Measurements from ENCODE around the gene CPT1B. TPM values are rescaled to one million over a fixed set of nuclear protein-coding genes. Genes with fewer than 3 reads are reported as not detected.
A peak's percentile ranks its signal among the peaks of the same experiment; 100 is the strongest.

CPT1B gene
- total and polyA plus RNA-seq, 2 donors (not counting 1 experiment from before 2014, with no cell fraction given) = 55.0 to 109 TPM

GRCh38 chr22:50536226-50536625 lies 42.0 kb downstream of the CPT1B start:
- Histone ChIP-seq H3K27ac (ENCODE audit: low read length in 2 of 2) (peak overlapping the region in 1 of 2 donors; percentile 96), H3K4me2 (replicated peaks; ENCODE audit: low read depth, low read length, poor library complexity, severe bottlenecking) (no peak overlapping the region), H3K9me3 (ENCODE audit: control extremely low read depth in 1 of 3, control insufficient read depth in 2 of 3, insufficient read depth in 1 of 3, low read length in 2 of 3) (no peaks in the 10 kb centered on the region), H3K79me2 (ENCODE audit: control insufficient read depth, insufficient read depth, low read length) (peaks cover 14% of the 10 kb centered on the region), H2AFZ (ENCODE audit: insufficient read depth, low read depth, low read length, poor library complexity, severe bottlenecking) (no peak overlapping the region), H3K4me3 (ENCODE audit: control extremely low read depth in 1 of 5, extremely low read depth in 1 of 5, insufficient read depth in 1 of 5, low read depth in 2 of 5, low read length in 4 of 5) (no peak overlapping the region), H3K9ac (ENCODE audit: low read length) (no peak overlapping the region), H3K36me3 (replicated peaks in 1 of 2; ENCODE audit: control extremely low read depth in 1 of 2, control insufficient read depth in 1 of 2, extremely low read depth in 1 of 2, insufficient read depth in 2 of 2, low read length in 1 of 2) (no peaks in the 10 kb centered on the region), H3K4me1 (ENCODE audit: control insufficient read depth in 2 of 2, insufficient read depth in 2 of 2, low read length in 2 of 2) (peaks cover 44 to 67% of the 10 kb centered on the region in 2 donors), H4K20me1 (ENCODE audit: control insufficient read depth, insufficient read depth, low read length, poor library complexity, severe bottlenecking) (no peaks in the 10 kb centered on the region), H3K27me3 (replicated peaks in 1 of 4; ENCODE audit: control extremely low read depth in 1 of 4, control insufficient read depth in 3 of 4, insufficient read depth in 4 of 4, low read length in 3 of 4) (no peaks in the 10 kb centered on the region)
- Mint-ChIP-seq H3K27me3 (no peaks in the 10 kb centered on the region), H3K9me3 (ENCODE audit: insufficient read depth) (no peaks in the 10 kb centered on the region), H3K4me3 (no peak overlapping the region), H3K4me1 (peaks cover 58% of the 10 kb centered on the region), H3K27ac (peak overlapping the region; percentile 46)
- intact Hi-C loops (cut with micrococcal nuclease) = no loop called here
- DNase-seq (no peak), ATAC-seq (ENCODE audit: low read depth) (no peak)
- ChIA-PET POLR2A (no interaction called here), CTCF (interaction anchor here (0.8 to 6.0 kb wide), 3 partner anchors 9 to 64 kb away, joined by 3 to 81 read pairs (median 13); partner anchors contain the start of genes SCO2 and TYMP)
- 91% methylated on average over 2 of the region's 3 CpGs for WGBS (ENCODE audit: insufficient coverage)
- TF ChIP-seq EZH2 (IDR thresholded peaks at IDR 0.05; ENCODE audit: borderline replicate concordance, insufficient read depth, low read depth, low read length, poor library complexity, severe bottlenecking) (no peak), CTCF (IDR thresholded peaks at IDR 0.05) (no peak)

GRCh38 chr22:50535113-50535512 lies 43.1 kb downstream of the CPT1B start:
- DNase-seq (peak; percentile 52), ATAC-seq (ENCODE audit: low read depth) (no peak)
- peak overlapping the region; percentile 49 for H3K4me3 Mint-ChIP-seq
- POLR2A ChIA-PET = interaction anchor here (0.6 to 1.7 kb wide), 5 partner anchors 10 to 294 kb away, joined by 3 to 13 read pairs (median 5); partner anchors contain the start of gene SCO2
- no peaks in the 10 kb centered on the region for H3K27me3 Mint-ChIP-seq
- intact Hi-C loops (cut with micrococcal nuclease) = no loop called here
- Histone ChIP-seq H3K36me3 (replicated peaks in 1 of 2; ENCODE audit: control extremely low read depth in 1 of 2, control insufficient read depth in 1 of 2, extremely low read depth in 1 of 2, insufficient read depth in 2 of 2, low read length in 1 of 2) (no peaks in the 10 kb centered on the region), H3K9me3 (ENCODE audit: control extremely low read depth in 1 of 3, control insufficient read depth in 2 of 3, insufficient read depth in 1 of 3, low read length in 2 of 3) (peaks cover 0 to 2% (median 0%) of the 10 kb centered on the region in 3 donors), H3K27me3 (replicated peaks in 1 of 4; ENCODE audit: control extremely low read depth in 1 of 4, control insufficient read depth in 3 of 4, insufficient read depth in 4 of 4, low read length in 3 of 4) (no peaks in the 10 kb centered on the region), H3K79me2 (ENCODE audit: control insufficient read depth, insufficient read depth, low read length) (peaks cover 17% of the 10 kb centered on the region), H4K20me1 (ENCODE audit: control insufficient read depth, insufficient read depth, low read length, poor library complexity, severe bottlenecking) (no peaks in the 10 kb centered on the region), H3K4me2 (replicated peaks; ENCODE audit: low read depth, low read length, poor library complexity, severe bottlenecking) (peak overlapping the region; percentile 37), H3K9ac (ENCODE audit: low read length) (no peak overlapping the region), H2AFZ (ENCODE audit: insufficient read depth, low read depth, low read length, poor library complexity, severe bottlenecking) (no peak overlapping the region), H3K4me3 (ENCODE audit: control extremely low read depth in 1 of 5, extremely low read depth in 1 of 5, insufficient read depth in 1 of 5, low read depth in 2 of 5, low read length in 4 of 5) (peak overlapping the region in 1 of 5 experiments; percentile 21), H3K4me1 (ENCODE audit: control insufficient read depth in 2 of 2, insufficient read depth in 2 of 2, low read length in 2 of 2) (peaks cover 32 to 62% of the 10 kb centered on the region in 2 donors), H3K27ac (ENCODE audit: low read length in 2 of 2) (peak overlapping the region in 1 of 2 donors; percentile 64)
- no peak for TF ChIP-seq CTCF (IDR thresholded peaks at IDR 0.05)
- TF ChIP-seq EZH2 (IDR thresholded peaks at IDR 0.05; ENCODE audit: borderline replicate concordance, insufficient read depth, low read depth, low read length, poor library complexity, severe bottlenecking) = no peak
- peak overlapping the region; percentile 99 for H3K27ac Mint-ChIP-seq
- peaks cover 49% of the 10 kb centered on the region for H3K4me1 Mint-ChIP-seq
- 86% methylated on average over 1 of the region's 8 CpGs for whole genome bisulfite sequencing (ENCODE audit: insufficient coverage)
- no peaks in the 10 kb centered on the region for H3K9me3 Mint-ChIP-seq (ENCODE audit: insufficient read depth)
- CTCF ChIA-PET = interaction anchor here (0.7 to 3.4 kb wide), 4 partner anchors 9 to 30 kb away, joined by 4 to 13 read pairs (median 6); partner anchors contain the start of gene SCO2
